Right lobe of liver (tissue), 6 donors: ENCODE results near the gene CYTH1. TPM values are rescaled to one million over a fixed set of nuclear protein-coding genes. Genes with fewer than 3 reads are reported as not detected.

Experiments
- ATAC-seq, 4 donors: fragments of 200-7000 bp; cut with Tn5 transposase; one replicate each; pipeline ENCODE4 v1.9.1; 2020; ENCODE audit warnings: mild to moderate bottlenecking in 4 of 4, moderate library complexity in 4 of 4
- DNase-seq, 3 donors: peaks; one replicate each; pipeline ENCODE4 v3.0.0-alpha.2; 2020
- H3K27ac ChIP-seq, 3 donors: fragments of 200-600 bp; one replicate each; pipeline ENCODE4 v1.8.0; 2022
- H3K27me3 ChIP-seq, 2 donors: fragments of 200-600 bp; one replicate each; pipeline ENCODE4 v1.8.0; 2022
- H3K36me3 ChIP-seq, 4 donors: fragments of 200-600 bp; sonication (generic) in 1 of 4; one replicate each; pipeline versions ENCODE4 v1.5.1 to v1.8.0; 2017 to 2022; ENCODE audit warnings: control low read depth in 1 of 4
- H3K4me1 ChIP-seq, 4 donors: fragments of 200-600 bp; sonication (generic) in 1 of 4; one replicate each; pipeline versions ENCODE4 v1.5.1 to v1.8.0; 2017 to 2022; ENCODE audit warnings: control low read depth in 1 of 4
- H3K4me3 ChIP-seq, 3 donors: fragments of 200-600 bp; one replicate each; pipeline ENCODE4 v1.8.0; 2022
- H3K9me3 ChIP-seq, 4 donors: fragments of 200-600 bp; sonication (generic) in 1 of 4; one replicate each; pipeline versions ENCODE4 v1.5.1 to v1.8.0; 2017 to 2022; ENCODE audit warnings: control low read depth in 1 of 4
- POLR2A ChIP-seq: fragments of 450-650 bp; IDR thresholded peaks from one replicate; pipeline ENCODE4 v1.6.1; 2017; ENCODE audit warnings: antibody characterized with exemption, mild to moderate bottlenecking
- WGBS: methylation state at CpG from one replicate; pipeline ENCODE4 v1.1.6; 2018; ENCODE audit warnings: low coverage, low lambda C conversion rate; ENCODE audit not compliant: insufficient coverage; ENCODE audit errors: missing lambda C conversion rate; 5-methylcytosine and 5-hydroxymethylcytosine counted together
- intact Hi-C, 2 donors: fragments of 100-400 bp; cut with DNase I; formaldehyde crosslinking; loops; one replicate each; pipeline versions ENCODE4 v1.11.2 to v1.14.1; 2022
- total RNA-seq, 6 experiments: library from RNA; depleted of rRNA in 2 of 6; stranded (reverse); fragments of >200 nt in 2 of 6; fragmentation: NEBNext Ultra II Directional in 3 of 6; extraction: Animal tissue kit (Norgen Biotek cat#: 25700) in 3 of 6; gene quantifications; one replicate each; pipeline versions ENCODE4 v1.1.0 to v1.2.4, GENCODE V29; 2016 to 2023
- TF ChIP-seq, protein P1 (sequence below), 4 donors: fragments of 200-600 bp in 3 of 4; fragments of 450-650 bp in 1 of 4; IDR thresholded peaks; one replicate each; pipeline versions ENCODE4 v1.5.1 to v1.8.0; 2016 to 2022; ENCODE audit warnings: antibody characterized with exemption in 4 of 4, mild to moderate bottlenecking in 2 of 4
- donor health status: DM: no; HTN: yes; CAD: no.
- donor health status: DM: no; HTN: no; CAD: no.
- donor health status: DM: no; HTN: no; CAD: no.
- donor health status: DM: no; HTN: yes; CAD: no.
- donor health status: DM: no; HTN: yes; CAD: no.

CYTH1 gene
- total RNA-seq, 6 experiments from 2014 or later: 14.8 to 46.2 (median 28.8) TPM

DNA sequence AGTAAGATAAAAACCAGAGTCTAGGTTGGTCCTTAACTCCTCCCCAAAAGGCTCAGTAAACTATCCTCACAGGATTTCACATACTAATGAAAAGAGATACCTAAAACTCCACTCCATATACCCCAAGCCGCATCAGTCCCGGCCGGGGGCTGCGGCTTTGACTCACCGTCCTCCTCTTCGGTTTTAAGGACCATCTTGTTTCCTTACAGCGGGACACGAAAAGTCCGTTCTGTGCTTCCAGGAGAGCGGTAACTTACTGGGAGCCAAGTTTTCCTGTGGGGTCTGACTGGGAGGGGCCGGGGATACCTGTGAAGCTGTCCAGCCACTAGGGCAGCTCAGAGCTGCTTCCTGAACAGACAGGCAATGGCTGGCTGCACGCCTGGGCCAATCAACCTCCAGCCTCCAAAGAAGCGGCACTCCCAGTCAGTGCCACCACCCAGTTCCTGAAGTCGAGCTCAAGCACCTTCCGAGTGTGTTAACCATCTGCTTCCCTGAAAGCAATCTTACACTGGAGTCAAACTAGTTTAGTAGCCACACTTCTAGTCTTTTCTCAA lies 45.5 kb downstream of the CYTH1 start:
- ATAC-seq (peak; percentile 54 to 79 (median 56)), DNase-seq (peak in 2 of 3 donors; percentile 61 to 76)
- H3K27ac ChIP-seq: peak overlapping the region; percentile 39 to 70 (median 43)
- peak overlapping the region; percentile 18 to 34 (median 33) for H3K4me3 ChIP-seq
- peaks cover 0 to 69% (median 20%) of the 10 kb centered on the region in 4 donors for H3K4me1 ChIP-seq
- H3K27me3 ChIP-seq: no peaks in the 10 kb centered on the region
- WGBS: 50% methylated on average over 4 of the region's 15 CpGs
- H3K36me3 ChIP-seq: no peaks in the 10 kb centered on the region
- H3K9me3 ChIP-seq: no peaks in the 10 kb centered on the region
- TF ChIP-seq, protein P1, sequence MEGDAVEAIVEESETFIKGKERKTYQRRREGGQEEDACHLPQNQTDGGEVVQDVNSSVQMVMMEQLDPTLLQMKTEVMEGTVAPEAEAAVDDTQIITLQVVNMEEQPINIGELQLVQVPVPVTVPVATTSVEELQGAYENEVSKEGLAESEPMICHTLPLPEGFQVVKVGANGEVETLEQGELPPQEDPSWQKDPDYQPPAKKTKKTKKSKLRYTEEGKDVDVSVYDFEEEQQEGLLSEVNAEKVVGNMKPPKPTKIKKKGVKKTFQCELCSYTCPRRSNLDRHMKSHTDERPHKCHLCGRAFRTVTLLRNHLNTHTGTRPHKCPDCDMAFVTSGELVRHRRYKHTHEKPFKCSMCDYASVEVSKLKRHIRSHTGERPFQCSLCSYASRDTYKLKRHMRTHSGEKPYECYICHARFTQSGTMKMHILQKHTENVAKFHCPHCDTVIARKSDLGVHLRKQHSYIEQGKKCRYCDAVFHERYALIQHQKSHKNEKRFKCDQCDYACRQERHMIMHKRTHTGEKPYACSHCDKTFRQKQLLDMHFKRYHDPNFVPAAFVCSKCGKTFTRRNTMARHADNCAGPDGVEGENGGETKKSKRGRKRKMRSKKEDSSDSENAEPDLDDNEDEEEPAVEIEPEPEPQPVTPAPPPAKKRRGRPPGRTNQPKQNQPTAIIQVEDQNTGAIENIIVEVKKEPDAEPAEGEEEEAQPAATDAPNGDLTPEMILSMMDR (IDR thresholded peaks at IDR 0.05): no peak
- TF ChIP-seq POLR2A: no peak
- intact Hi-C loops: no loop called here

DNA sequence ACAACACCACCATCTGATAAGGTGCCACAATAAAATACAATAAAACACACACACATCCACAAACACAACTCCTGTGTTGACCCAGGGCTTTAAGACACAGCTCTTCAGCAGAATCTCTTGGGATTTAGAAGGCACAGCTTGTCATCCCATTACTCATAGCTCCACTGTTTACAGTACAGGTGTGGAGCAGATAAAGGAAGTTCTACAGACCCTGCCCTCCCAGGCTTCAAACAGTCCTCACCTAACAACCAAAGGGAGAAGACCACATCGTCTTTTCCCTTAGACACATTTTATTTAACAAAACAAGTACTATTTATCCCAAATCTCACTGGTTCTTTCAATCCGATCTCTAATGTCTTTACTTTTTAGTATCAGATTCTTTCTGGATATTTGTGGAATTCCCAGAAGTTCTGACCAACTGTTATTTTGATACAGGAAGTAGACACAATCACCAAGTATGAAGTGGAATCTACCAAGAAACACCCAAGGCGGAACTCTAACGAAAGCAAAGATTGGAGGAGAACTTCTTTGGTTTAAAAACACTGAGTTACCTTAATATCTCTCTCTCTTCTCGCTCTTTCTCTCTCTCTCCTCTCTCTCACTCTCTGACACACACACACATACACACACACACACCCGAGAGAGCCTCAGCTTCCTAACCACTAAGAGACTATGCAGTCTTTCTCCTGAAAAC lies 46.1 kb downstream of the CYTH1 start:
- Histone ChIP-seq H3K4me1 (peaks cover 0 to 67% (median 20%) of the 10 kb centered on the region in 4 donors), H3K4me3 (peak overlapping the region; percentile 18 to 34 (median 33)), H3K27me3 (no peaks in the 10 kb centered on the region), H3K36me3 (no peaks in the 10 kb centered on the region), H3K9me3 (no peaks in the 10 kb centered on the region), H3K27ac (peak overlapping the region; percentile 39 to 70 (median 43))
- 41% methylated on average over 6 of the region's 6 CpGs for WGBS
- ATAC-seq (peak in 3 of 4 donors; percentile 11 to 64 (median 25)), DNase-seq (no peak)
- TF ChIP-seq, protein P1 (IDR thresholded peaks at IDR 0.05): no peak
- TF ChIP-seq POLR2A: no peak
- intact Hi-C loops: no loop called here

- H3K27me3 ChIP-seq: no peaks in the 10 kb centered on the region
- ATAC-seq: no peak
- no peak overlapping the region for H3K4me3 ChIP-seq
- H3K36me3 ChIP-seq: no peaks in the 10 kb centered on the region
- peaks cover 0 to 66% (median 20%) of the 10 kb centered on the region in 4 donors for H3K4me1 ChIP-seq
- TF ChIP-seq, protein P1 (IDR thresholded peaks at IDR 0.05): no peak
- TF ChIP-seq POLR2A: no peak
- DNase-seq: no peak
- WGBS: 75% methylated on average over 7 of the region's 16 CpGs
- no peaks in the 10 kb centered on the region for H3K9me3 ChIP-seq
- intact Hi-C loops: no loop called here
- H3K27ac ChIP-seq: peak overlapping the region in 2 of 3 donors; percentile 39 to 70
Observed at GRCh38 chr17:78734793-78735641, 47.1 kb downstream of the CYTH1 start.

- H3K4me1 ChIP-seq: peaks cover 0 to 42% (median 15%) of the 10 kb centered on the region in 4 donors
- no peaks in the 10 kb centered on the region for H3K9me3 ChIP-seq
- H3K4me3 ChIP-seq: no peak overlapping the region
- H3K27ac ChIP-seq: no peak overlapping the region
- ATAC-seq (no peak), DNase-seq (no peak)
- intact Hi-C loops: no loop called here
- TF ChIP-seq, protein P1 (IDR thresholded peaks at IDR 0.05): no peak
- no peak for TF ChIP-seq POLR2A
- 71% methylated on average over 1 of the region's 1 CpG for WGBS
- no peaks in the 10 kb centered on the region for H3K27me3 ChIP-seq
- H3K36me3 ChIP-seq: no peaks in the 10 kb centered on the region
Observed at GRCh38 chr17:78732354-78732753, 49.7 kb downstream of the CYTH1 start.
